Spleen (tissue), 11 donors: ENCODE measurements around the gene BBS9. TPM values are rescaled to one million over a fixed set of nuclear protein-coding genes. Genes with fewer than 3 reads are reported as not detected.

Source experiments
- DNase-seq: peaks from one replicate; pipeline ENCODE4 v3.0.0-alpha.2; 2020
- H3K27ac ChIP-seq, 8 donors: fragments of 200-600 bp; sonication (generic) in 7 of 8; 1 replicate in 4 of 8; 2 replicates in 4 of 8; pipeline versions ENCODE4 v1.5.0 to v1.8.0; 2016 to 2021; ENCODE audit warnings: inconsistent platforms in 4 of 8, mild to moderate bottlenecking in 4 of 8, moderate library complexity in 1 of 8
- H3K27me3 ChIP-seq, 7 donors: fragments of 200-600 bp; sonication (generic) in 6 of 7; replicated peaks in 1 of 7; 1 replicate in 4 of 7; 2 replicates in 3 of 7; pipeline versions ENCODE4 v1.5.0 to v1.8.0; 2016 to 2021; ENCODE audit warnings: inconsistent platforms in 3 of 7, mild to moderate bottlenecking in 1 of 7
- H3K36me3 ChIP-seq, 6 donors: fragments of 200-600 bp; sonication (generic) in 5 of 6; 1 replicate in 4 of 6; 2 replicates in 2 of 6; pipeline versions ENCODE4 v1.5.0 to v1.8.0; 2016 to 2021; ENCODE audit warnings: inconsistent platforms in 2 of 6
- H3K4me1 ChIP-seq, 6 donors: fragments of 200-600 bp; sonication (generic) in 5 of 6; 1 replicate in 3 of 6; 2 replicates in 3 of 6; pipeline versions ENCODE4 v1.5.0 to v1.8.0; 2016 to 2021; ENCODE audit warnings: inconsistent platforms in 3 of 6
- H3K4me3 ChIP-seq, 8 donors: fragments of 200-600 bp; sonication (generic) in 7 of 8; 1 replicate in 4 of 8; 2 replicates in 4 of 8; pipeline versions ENCODE4 v1.5.0 to v1.8.0; 2016 to 2021; ENCODE audit warnings: inconsistent platforms in 4 of 8, mild to moderate bottlenecking in 4 of 8, moderate library complexity in 2 of 8
- H3K9me3 ChIP-seq, 8 donors: fragments of 200-600 bp; sonication (generic) in 7 of 8; 1 replicate in 4 of 8; 2 replicates in 4 of 8; pipeline versions ENCODE4 v1.5.0 to v1.8.0; 2016 to 2021; ENCODE audit warnings: inconsistent platforms in 4 of 8
- POLR2A ChIP-seq, 3 donors: fragments of 450-650 bp; IDR thresholded peaks; one replicate each; pipeline ENCODE4 v1.5.1; 2017; ENCODE audit warnings: antibody characterized with exemption in 3 of 3, mild to moderate bottlenecking in 1 of 3
- POLR2AphosphoS5 ChIP-seq, 3 donors: sonication (generic); formaldehyde crosslinking; IDR thresholded peaks; one replicate each; pipeline ENCODE4 v1.5.1; 2017; ENCODE audit warnings: antibody characterized with exemption in 3 of 3
- WGBS, 5 donors: extraction: QIAGEN DNeasy Blood & Tissue Kit in 3 of 5; methylation state at CpG; one replicate each; pipeline versions ENCODE4 v1.1.5 to v1.1.7; 2013 to 2018; 5-methylcytosine and 5-hydroxymethylcytosine counted together
- intact Hi-C: fragments of 100-400 bp; cut with DNase I; formaldehyde crosslinking; loops from one replicate; pipeline ENCODE4 v1.15.0; 2023; ENCODE audit warnings: low total_unique reads
- polyA plus RNA-seq, 3 donors: library from polyadenylated mRNA; stranded (reverse); fragments of 200-250 nt; gene quantifications; one replicate each; pipeline ENCODE4 v1.2.1, GENCODE V29; 2013
- total RNA-seq, 7 donors: library from RNA; depleted of rRNA in 3 of 7; stranded (reverse); fragments of >200 nt in 3 of 7; fragmentation: NEBNext Ultra II Directional in 4 of 7; extraction: Animal tissue kit (Norgen Biotek cat#: 25700) in 4 of 7; gene quantifications; one replicate each; pipeline versions ENCODE4 v1.1.0 to v1.2.1, GENCODE V29; 2016 to 2021
- TF ChIP-seq, protein P1 (sequence below), 11 experiments: fragments of 200-600 bp in 7 of 11; fragments of 450-650 bp in 4 of 11; sonication (generic) in 4 of 11; IDR thresholded peaks in 8 of 11; conservative IDR thresholded peaks in 3 of 11; 1 replicate in 7 of 11; 2 replicates in 4 of 11; pipeline versions ENCODE4 v1.4.0 to v1.8.0; 2016 to 2021; ENCODE audit warnings: antibody characterized with exemption in 11 of 11, inconsistent platforms in 4 of 11, mild to moderate bottlenecking in 1 of 11
- donor health status: healthy with polysubstance abuse.
- donor health status: DM: no; HTN: no; CAD: no; lungs with moderate emphysema.
- donor health status: DM: no; HTN: no; CAD: no.
- donor health status: Bipolar disorder and iron deficiency.
- donor health status: healthy.
- donor health status: DM: no; HTN: no; CAD: no.
- donor health status: DM: yes; HTN: yes; CAD: no.

The BBS9 gene
- total and polyA plus RNA-seq, 10 donors = 2.3 to 44.1 (median 25.3) TPM

DNA sequence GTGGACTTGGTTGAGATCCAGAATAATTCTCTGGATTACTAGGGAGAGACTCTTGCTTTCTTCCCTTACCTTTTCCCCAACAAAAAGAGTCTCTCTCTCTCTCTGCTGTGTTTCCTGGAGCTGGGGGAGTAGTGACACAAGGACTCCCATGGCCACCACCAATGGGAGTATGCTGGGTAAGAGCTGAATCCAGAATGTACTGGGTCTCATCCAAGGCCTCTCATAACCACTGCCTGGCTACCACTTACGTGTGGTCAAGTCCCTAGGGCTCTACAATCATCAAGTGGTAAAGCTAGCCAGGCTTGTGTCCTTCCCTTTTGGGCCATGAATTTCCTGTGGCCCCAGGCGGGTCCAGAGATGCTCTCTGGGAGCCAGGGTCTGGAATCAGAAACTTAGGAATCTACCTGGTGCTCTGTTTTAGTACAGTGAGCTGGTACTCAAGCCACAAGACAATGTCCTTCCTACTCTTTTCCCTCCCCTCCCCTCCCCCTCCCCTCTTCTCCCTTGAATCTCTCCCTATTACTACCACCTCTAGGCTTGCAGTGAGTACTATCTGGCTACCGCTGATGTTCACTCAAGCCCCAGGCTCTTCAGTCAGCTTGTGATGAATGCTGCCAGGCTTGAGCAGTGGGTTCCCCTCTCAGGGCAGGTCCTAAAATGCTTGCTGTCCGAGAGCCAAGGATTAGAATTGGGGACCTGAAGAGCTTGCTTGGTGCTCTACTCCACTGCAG is 196.6 kb downstream of the BBS9 start:
- peaks cover 0 to 47% (median 31%) of the 10 kb centered on the region in 8 donors for H3K9me3 ChIP-seq
- H3K36me3 ChIP-seq = peaks cover 0 to 14% (median 0%) of the 10 kb centered on the region in 6 donors
- intact Hi-C loops = no loop called here
- no peak for DNase-seq
- 67 to 89% (median 80%) methylated on average over 4 of the region's 4 CpGs for WGBS, 5 donors
- TF ChIP-seq POLR2A (IDR thresholded peaks at IDR 0.05) (no peak), POLR2AphosphoS5 (IDR thresholded peaks at IDR 0.05) (no peak)
- TF ChIP-seq, protein P1, sequence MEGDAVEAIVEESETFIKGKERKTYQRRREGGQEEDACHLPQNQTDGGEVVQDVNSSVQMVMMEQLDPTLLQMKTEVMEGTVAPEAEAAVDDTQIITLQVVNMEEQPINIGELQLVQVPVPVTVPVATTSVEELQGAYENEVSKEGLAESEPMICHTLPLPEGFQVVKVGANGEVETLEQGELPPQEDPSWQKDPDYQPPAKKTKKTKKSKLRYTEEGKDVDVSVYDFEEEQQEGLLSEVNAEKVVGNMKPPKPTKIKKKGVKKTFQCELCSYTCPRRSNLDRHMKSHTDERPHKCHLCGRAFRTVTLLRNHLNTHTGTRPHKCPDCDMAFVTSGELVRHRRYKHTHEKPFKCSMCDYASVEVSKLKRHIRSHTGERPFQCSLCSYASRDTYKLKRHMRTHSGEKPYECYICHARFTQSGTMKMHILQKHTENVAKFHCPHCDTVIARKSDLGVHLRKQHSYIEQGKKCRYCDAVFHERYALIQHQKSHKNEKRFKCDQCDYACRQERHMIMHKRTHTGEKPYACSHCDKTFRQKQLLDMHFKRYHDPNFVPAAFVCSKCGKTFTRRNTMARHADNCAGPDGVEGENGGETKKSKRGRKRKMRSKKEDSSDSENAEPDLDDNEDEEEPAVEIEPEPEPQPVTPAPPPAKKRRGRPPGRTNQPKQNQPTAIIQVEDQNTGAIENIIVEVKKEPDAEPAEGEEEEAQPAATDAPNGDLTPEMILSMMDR (IDR thresholded peaks at IDR 0.05 in 8 of 11, conservative IDR thresholded peaks at IDR 0.05 in 3 of 11) = no peak
- no peaks in the 10 kb centered on the region for H3K4me1 ChIP-seq
- no peaks in the 10 kb centered on the region for H3K27me3 ChIP-seq
- no peak overlapping the region for H3K4me3 ChIP-seq
- no peak overlapping the region for H3K27ac ChIP-seq

DNA sequence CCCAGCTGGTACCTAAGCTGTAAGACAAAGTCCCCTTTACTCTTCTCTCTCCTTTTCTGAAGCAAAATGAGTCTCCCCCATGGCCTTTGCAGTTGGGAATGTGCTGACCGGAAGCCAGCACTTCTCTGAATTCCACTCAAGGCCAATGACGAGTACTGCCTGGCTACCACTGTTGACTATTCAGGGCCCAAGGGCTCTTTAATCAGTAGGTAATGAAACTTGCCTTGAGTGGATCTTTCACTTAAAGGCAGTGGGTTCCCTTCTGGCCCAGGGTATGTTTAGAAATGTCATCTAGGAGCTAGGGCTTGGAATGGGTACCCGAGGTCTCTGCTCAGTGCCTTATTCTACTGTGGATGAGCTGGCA is 197.1 kb downstream of the BBS9 start:
- TF ChIP-seq, protein P1 (IDR thresholded peaks at IDR 0.05 in 8 of 11, conservative IDR thresholded peaks at IDR 0.05 in 3 of 11) = no peak
- TF ChIP-seq POLR2AphosphoS5 (IDR thresholded peaks at IDR 0.05) (no peak), POLR2A (IDR thresholded peaks at IDR 0.05) (no peak)
- no peaks in the 10 kb centered on the region for H3K27me3 ChIP-seq
- H3K9me3 ChIP-seq = peaks cover 0 to 42% (median 29%) of the 10 kb centered on the region in 8 donors
- peaks cover 0 to 14% (median 0%) of the 10 kb centered on the region in 6 donors for H3K36me3 ChIP-seq
- no peak for DNase-seq
- H3K4me3 ChIP-seq = no peak overlapping the region
- no peak overlapping the region for H3K27ac ChIP-seq
- intact Hi-C loops = no loop called here
- H3K4me1 ChIP-seq = no peaks in the 10 kb centered on the region
- WGBS, 5 donors = 66 to 86% (median 81%) methylated on average over 3 of the region's 3 CpGs

DNA sequence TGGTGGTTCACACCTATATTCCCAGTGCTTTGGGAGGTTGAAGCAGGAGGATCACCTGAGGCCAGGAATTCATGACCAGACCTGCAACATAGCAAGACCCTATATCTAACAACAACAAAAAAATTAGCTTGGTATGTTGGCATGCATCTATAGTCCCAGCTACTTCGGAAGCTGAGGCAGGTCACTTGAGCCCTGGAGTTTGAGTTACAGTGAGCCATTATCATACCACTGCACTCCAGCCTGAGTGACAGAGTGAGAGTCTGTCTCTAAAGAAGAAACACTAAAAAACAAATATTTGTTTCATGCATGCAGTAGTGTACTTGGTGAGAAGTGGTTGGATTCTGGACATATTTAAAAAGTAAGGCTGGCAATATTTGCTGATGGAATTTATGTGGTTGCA is 198.1 kb downstream of the BBS9 start:
- DNase-seq = no peak
- Histone ChIP-seq H3K9me3 (peaks cover 0 to 35% (median 25%) of the 10 kb centered on the region in 8 donors), H3K36me3 (peaks cover 0 to 14% (median 0%) of the 10 kb centered on the region in 6 donors), H3K4me3 (no peak overlapping the region), H3K4me1 (no peaks in the 10 kb centered on the region), H3K27ac (no peak overlapping the region), H3K27me3 (no peaks in the 10 kb centered on the region)
- 89 to 96% (median 92%) methylated on average over 1 of the region's 1 CpG for WGBS, 5 donors
- intact Hi-C loops = no loop called here
- TF ChIP-seq POLR2AphosphoS5 (IDR thresholded peaks at IDR 0.05) (no peak), POLR2A (IDR thresholded peaks at IDR 0.05) (no peak)
- TF ChIP-seq, protein P1 (IDR thresholded peaks at IDR 0.05 in 8 of 11, conservative IDR thresholded peaks at IDR 0.05 in 3 of 11) = no peak

DNA sequence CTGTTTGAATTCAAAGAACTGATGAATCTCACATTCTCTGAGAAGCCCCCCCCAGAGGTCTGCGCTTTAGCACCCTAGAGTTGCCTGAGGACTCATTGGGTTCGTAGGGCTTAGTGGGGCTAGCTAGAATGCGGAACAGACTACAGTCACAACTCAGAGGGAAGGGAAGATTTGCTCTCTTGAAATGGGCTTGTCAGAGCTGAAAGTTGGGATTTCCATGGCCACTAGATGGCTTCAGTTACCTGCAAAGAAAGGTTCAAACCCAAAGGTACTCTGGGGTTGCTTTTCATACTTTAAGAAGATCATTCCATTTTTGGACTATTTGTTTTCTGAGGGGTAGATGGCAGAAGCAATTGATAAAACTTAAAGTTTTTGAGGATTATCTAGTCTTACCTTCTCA is 205.0 kb downstream of the BBS9 start:
- WGBS, 5 donors = 87 to 94% (median 91%) methylated on average over 3 of the region's 3 CpGs
- intact Hi-C loops = no loop called here
- Histone ChIP-seq H3K27ac (no peak overlapping the region), H3K4me3 (no peak overlapping the region), H3K36me3 (no peaks in the 10 kb centered on the region), H3K9me3 (no peaks in the 10 kb centered on the region), H3K4me1 (no peaks in the 10 kb centered on the region), H3K27me3 (no peaks in the 10 kb centered on the region)
- TF ChIP-seq, protein P1 (IDR thresholded peaks at IDR 0.05 in 8 of 11, conservative IDR thresholded peaks at IDR 0.05 in 3 of 11) = no peak
- TF ChIP-seq POLR2A (IDR thresholded peaks at IDR 0.05) (no peak), POLR2AphosphoS5 (IDR thresholded peaks at IDR 0.05) (no peak)
- no peak for DNase-seq
